ENCODE data around the gene LUC7L2. TPM values are rescaled to one million over a fixed set of nuclear protein-coding genes. Genes with fewer than 3 reads are reported as not detected.

LUC7L2 gene
- total and polyA plus RNA-seq, 2 of the 8 experiments (the other 6 are each of a cell fraction or from before 2014, with no cell fraction given) = 22.9 to 67.8 TPM

DNA sequence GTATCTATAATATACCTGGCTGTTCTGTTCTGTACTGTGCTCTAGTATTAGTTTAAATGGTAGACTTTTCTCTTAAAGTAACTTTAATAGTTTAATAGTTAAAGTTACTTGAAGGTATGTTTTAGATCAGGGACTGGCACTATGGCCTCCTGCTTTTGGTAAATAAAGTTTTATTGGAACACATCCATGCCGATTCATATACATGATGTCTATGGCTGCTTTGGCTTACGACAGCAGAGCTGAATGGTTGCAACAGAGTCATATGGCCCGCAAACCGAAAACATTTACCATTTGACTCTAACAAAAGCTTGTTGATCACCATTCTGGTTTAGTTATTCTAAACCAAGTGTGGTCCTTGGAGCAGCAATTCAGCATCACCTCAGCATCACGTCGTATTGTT lies 6.7 kb downstream of the LUC7L2 start:
- ChIA-PET CTCF (ENCODE audit: partially characterized antibody) (interaction anchor here (0.6 kb wide), 1 partner anchor 1448 kb away, joined by 3 read pairs; no protein-coding TSS in a partner anchor), POLR2A (ENCODE audit: partially characterized antibody) (interaction anchor here (2.0 kb wide), 1 partner anchor 11 kb away, joined by 4 read pairs; no protein-coding TSS in a partner anchor)
- Histone ChIP-seq H3K14ac (ENCODE audit: insufficient read length) (no peak overlapping the region), H4K91ac (replicated peaks; ENCODE audit: insufficient read length, low read length) (no peak overlapping the region), H3K27me3 (replicated peaks in 1 of 4; ENCODE audit: control insufficient read depth in 3 of 4, extremely low read depth in 1 of 4, insufficient read depth in 3 of 4, low read length in 3 of 4) (no peaks in the 10 kb centered on the region), H2BK15ac (ENCODE audit: low read length) (no peak overlapping the region), H3K4me2 (ENCODE audit: insufficient read depth in 1 of 2, low read depth in 2 of 2, low read length in 2 of 2) (no peak overlapping the region), H2BK5ac (ENCODE audit: low read depth, low read length) (no peak overlapping the region), H4K5ac (ENCODE audit: insufficient read length, low read depth, low read length) (no peak overlapping the region), H3K79me1 (ENCODE audit: low read depth, low read length) (0 out of 2 replicates have a peak, but pooled peaks cover 2% of the 10 kb centered on the region), H3K79me2 (ENCODE audit: control insufficient read depth in 1 of 2, insufficient read depth in 2 of 2, low read length in 2 of 2) (peaks cover 34 to 100% of the 10 kb centered on the region in 2 experiments), H3K4ac (replicated peaks; ENCODE audit: insufficient read length, low read depth, low read length) (no peak overlapping the region), H3K4me1 (replicated peaks in 1 of 4; ENCODE audit: control insufficient read depth in 3 of 4, insufficient read depth in 4 of 4, low read length in 3 of 4) (peaks cover 0 to 15% (median 10%) of the 10 kb centered on the region in 4 experiments; a peak in 6 of 7 replicates), H2BK20ac (ENCODE audit: low read length) (no peak overlapping the region), H3K27ac (ENCODE audit: low read depth, low read length) (no peak overlapping the region), H4K8ac (ENCODE audit: extremely low read depth, insufficient read depth, low read length) (no peak overlapping the region), H4K20me1 (replicated peaks in 1 of 2; ENCODE audit: control insufficient read depth in 1 of 2, insufficient read depth in 2 of 2, low read length in 2 of 2) (peaks cover 6 to 9% of the 10 kb centered on the region in 2 experiments), H3K36me3 (ENCODE audit: control insufficient read depth in 2 of 4, insufficient read depth in 4 of 4, low read length in 3 of 4) (peaks cover 0 to 21% (median 0%) of the 10 kb centered on the region in 4 experiments; a peak in 2 of 8 replicates), H3K23ac (ENCODE audit: insufficient read length) (no peak overlapping the region), H3K18ac (ENCODE audit: extremely low read depth, low read length) (no peak overlapping the region), H3K9ac (replicated peaks in 1 of 4; ENCODE audit: extremely low read depth in 1 of 4, low read depth in 3 of 4, low read length in 3 of 4) (no peak overlapping the region), H3K9me3 (ENCODE audit: insufficient read depth in 2 of 2, low read depth in 1 of 2, low read length in 1 of 2) (no peaks in the 10 kb centered on the region), H3K56ac (replicated peaks; ENCODE audit: insufficient read length, low read depth, low read length) (no peak overlapping the region), H2BK12ac (ENCODE audit: low read depth, low read length) (no peak overlapping the region), H3K4me3 (ENCODE audit: extremely low read depth in 1 of 4, insufficient read depth in 2 of 4, low read depth in 3 of 4, low read length in 4 of 4) (no peak overlapping the region), H2BK120ac (replicated peaks; ENCODE audit: low read depth, low read length) (no peak overlapping the region), H3K23me2 (ENCODE audit: low read depth, low read length) (no peaks in the 10 kb centered on the region; the same call in 1 of the 2 replicates), H2AFZ (ENCODE audit: low read length) (no peak overlapping the region), H2AK5ac (ENCODE audit: low read depth, low read length) (no peak overlapping the region)
- FAIRE-seq = no peak
- DNase-seq (ENCODE audit: low read depth in 1 of 2, low spot score in 2 of 2) = no peak
- WGBS, 2 experiments (ENCODE audit: extremely low coverage in 1 of 2, insufficient coverage in 1 of 2, insufficient read length in 1 of 2, insufficient replicate concordance in 2 of 2, low coverage in 1 of 2, low lambda C conversion rate in 2 of 2, missing lambda C conversion rate in 1 of 2) = 95% methylated on average over 6 of the region's 6 CpGs; no CpG with 5 or more reads in 1 of the 2 experiments
- no peak for TF ChIP-seq GABPA (IDR thresholded peaks at IDR 0.05; ENCODE audit: borderline replicate concordance, insufficient read depth, low read length)

Measured in H1 (cell line).